COLO668 (cell line): ENCODE measurements around the gene RTN4IP1.
A peak's percentile ranks its signal among the peaks of the same experiment; 100 is the strongest.
"Not testable (repeated sequence)": the region's sequence is repeated elsewhere in the genome, so short reads cannot be mapped to it uniquely, and the experiment has no call there.

ENCODE experiments used
- DNase-seq: peaks from one replicate; lab custom pipeline; 2025; ENCODE audit not compliant: unreplicated experiment; lab: John Stamatoyannopoulos, UW

The RTN4IP1 gene

GRCh38 chr6:106628658-106629102 lies 618 bp downstream of the RTN4IP1 start:
- no peak for DNase-seq

DNA sequence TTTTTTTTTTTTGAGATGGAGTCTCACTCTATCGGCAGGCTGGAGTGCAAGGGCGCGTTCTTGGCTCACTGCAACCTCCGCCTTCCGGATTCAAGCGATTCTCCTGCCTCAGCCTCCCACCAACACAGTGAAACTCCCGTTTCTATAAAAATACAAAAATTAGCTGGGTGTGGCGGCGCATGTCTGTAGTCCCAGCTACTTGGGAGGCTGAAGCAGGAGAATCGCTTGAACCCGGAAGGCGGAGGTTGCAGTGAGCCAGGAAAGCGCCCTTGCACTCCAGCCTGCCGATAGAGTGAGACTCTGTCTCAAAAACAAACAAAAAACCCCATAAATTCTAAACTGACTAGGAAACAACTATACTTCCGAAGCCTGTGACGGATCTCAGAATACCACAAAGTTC lies 1.5 kb downstream of the RTN4IP1 start:
- not testable (repeated sequence) for DNase-seq

DNA sequence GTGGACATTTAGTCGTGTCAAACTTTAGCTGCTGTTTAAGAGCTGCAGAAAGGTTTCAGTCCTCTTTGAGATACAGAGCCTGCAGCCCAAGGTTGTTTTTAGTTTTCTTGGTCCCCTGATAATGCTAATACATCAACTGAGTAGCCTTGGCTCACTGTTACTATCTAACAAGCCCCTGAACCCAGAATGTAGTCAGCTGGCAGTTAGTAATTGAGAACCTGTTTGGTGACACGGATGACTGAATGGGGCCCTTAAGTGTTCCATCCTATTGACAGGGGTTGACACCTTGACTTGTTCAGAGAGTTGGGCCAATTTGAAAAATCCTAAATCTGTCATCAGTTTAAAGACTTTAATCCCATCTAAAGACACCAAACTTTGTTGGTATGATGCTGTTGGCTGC lies 2.8 kb downstream of the RTN4IP1 start:
- peak; percentile 26 for DNase-seq

GRCh38 chr6:106623039-106623438 lies 6.3 kb downstream of the RTN4IP1 start:
- no peak for DNase-seq

GRCh38 chr6:106622412-106622811 lies 6.9 kb downstream of the RTN4IP1 start:
- DNase-seq: no peak

DNA sequence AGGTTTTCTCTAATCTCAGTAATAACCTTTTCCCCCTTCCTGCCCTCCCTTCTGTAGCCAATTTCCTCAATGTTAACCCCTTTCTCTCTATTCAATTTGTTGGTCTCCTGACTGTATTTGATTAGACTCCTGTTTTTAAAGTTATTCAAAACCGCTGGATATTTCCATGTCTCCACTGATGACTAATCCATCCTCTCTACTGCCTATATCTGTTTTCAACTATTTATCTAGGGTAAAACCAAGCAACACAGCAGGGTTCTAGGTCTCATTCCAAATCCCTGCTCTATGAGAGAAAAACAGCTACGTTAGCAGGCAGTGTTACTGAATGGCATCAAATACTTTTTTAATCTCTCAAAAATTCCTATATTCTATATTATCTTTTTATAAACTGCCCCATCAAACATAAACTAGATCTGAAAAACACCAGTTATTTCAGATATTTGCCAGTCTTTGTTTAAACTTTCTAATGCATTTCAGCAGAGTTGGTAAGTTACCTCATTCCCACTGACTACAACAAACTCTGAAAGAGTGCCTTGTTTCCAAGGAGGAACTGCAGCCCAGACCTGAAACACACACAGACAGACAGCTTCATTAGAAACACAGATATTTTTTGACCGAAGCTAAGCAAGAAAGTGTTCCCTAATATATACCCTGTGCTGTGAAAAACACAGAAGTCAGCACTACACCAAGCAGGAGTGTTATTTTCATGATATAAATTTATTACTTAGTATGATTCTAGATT lies 8.2 kb downstream of the RTN4IP1 start:
- DNase-seq: no peak

- no peak for DNase-seq
Observed at GRCh38 chr6:106619223-106619622, 10.1 kb downstream of the RTN4IP1 start.

DNA sequence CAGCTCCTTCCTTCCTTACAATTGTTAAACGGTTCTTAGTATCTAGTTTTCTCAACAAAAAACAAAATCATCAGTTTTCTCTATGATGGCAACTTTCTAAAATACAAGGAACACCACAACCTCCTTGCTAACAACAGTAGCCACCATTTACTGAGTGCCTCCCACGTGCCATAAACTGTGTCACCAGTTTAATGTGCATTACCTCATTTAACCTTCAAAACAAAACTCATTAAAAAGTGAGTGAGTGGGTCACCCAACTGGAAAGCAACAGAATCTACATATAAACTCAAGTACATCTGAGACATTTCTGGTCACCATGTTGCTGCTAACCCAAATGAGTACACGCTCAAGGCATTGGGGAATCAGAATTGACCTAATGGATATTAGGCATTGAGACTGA lies 11.0 kb downstream of the RTN4IP1 start:
- no peak for DNase-seq

- DNase-seq: no peak
Observed at GRCh38 chr6:106617857-106618256, 11.4 kb downstream of the RTN4IP1 start.

DNA sequence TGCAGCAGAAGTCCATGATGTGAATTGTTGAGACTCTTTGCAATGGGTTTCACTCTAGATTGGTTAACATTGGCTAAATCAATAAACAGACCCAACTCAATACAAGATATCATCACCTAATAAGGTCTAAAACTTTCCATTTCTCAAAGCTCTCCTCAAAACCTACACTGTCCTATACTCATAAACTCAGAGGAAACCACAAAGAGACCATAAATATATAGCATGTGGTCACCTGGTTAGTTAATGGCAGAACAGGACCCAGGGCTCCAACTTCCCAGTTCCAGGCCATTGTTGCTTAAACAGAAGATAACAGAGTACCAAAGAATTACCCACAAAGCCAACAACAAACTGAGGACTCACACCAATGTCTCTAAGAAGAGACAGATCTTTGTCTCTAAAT lies 12.0 kb downstream of the RTN4IP1 start:
- no peak for DNase-seq

DNA sequence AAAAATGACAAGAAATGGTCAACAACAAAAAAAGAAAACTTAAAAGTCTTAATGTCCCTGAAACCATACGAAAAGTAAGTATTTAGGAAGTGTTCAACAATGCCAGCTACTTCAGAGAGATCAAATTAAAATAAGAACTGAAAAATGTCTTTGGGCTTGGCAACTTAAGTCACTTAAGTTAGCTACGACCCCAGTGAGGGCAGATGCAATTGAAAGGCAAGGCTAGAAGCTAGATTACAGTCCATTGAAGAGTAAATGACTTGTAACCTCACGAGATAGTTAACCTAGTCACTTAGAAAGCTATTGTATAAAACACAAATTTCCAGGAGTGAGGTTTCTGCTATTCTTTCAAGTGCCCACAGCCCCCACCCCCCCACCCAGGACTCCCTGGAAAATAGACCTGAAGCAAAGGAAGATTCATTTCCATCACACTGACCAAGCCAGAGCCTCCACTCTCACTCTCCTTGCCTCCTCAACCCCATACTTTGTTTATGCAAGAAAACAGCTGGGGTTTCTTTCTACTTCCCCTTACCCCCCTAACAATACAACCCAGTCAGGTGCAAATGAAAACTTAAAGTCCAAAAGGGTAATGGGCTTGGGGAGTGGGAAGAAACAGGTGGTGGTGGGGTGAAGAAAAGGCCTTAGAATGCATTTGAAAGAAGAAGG lies 14.6 kb downstream of the RTN4IP1 start:
- no peak for DNase-seq

DNA sequence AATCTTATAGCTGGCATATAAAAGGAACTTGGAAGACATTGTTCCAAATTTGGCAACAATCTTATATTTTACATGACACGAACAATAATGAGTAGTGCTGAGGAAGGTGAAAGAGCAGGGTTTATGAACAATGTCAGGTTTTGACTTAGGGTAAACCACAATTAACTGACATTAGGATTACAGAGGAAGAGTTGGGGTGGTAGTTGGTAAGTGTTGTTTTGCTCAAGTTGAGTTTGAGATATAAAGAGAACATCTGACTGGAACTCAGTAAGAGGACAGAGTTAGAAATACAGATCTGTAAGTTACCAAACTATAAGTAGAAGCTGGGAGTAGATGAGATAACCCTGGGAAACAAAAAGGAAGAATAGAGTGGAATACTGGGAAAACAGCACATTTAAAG lies 15.1 kb downstream of the RTN4IP1 start:
- no peak for DNase-seq

- DNase-seq: no peak
Observed at GRCh38 chr6:106613590-106613989, 15.7 kb downstream of the RTN4IP1 start.

DNA sequence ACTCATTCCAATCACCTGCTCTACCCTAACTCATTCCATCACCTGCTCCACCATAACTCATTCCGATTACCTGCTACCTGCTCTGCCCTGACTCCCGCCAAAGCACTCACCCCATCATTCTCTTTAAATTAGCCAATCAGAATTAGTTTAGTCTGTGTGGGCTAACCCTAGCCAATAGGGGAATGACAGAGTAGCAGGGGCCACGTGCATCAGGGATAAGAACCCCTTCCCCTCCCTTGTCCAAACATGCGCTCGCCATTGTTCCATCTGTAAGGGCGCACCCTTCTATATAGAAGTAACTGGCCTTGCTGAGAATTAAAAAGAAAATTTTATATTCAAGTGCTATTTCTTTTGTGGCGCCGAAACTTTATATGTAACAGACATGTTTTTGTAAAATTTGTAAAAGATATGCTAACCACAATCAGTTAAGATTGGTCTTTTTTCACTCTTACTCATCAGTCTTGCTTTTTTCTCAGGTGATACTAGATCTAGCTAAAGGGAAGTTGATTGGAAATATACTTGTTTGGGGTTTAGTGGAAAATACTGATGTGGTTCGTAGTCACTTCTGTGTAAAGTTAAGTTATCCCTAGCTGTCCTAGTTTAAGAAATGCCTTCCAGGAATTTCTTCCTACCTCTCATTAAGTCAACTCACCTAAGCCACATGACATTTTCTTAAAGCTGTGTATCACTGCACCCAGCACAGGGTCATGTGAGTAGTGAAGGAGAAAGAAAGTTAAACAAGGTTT lies 16.5 kb downstream of the RTN4IP1 start:
- no peak for DNase-seq

GRCh38 chr6:106611030-106611429 lies 18.3 kb downstream of the RTN4IP1 start:
- DNase-seq: no peak

DNA sequence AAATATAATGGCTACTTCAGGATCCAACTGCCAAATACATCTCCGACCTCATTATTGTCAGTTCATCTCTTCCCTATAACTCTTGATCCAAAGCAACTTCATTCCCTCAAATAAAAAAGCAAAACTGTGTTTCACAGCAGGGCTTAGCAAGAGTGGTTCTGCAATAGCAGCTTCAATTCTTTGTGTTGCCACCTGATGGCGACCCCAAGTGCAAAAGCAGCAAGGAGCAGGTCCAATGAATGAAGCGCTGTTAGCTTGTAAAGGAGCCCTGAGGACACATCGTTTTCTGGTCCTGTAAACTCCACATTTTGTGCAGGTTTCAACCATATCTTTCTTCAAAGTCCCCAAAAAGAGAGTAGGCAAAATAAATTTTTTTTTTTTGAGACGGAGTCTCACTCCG lies 19.6 kb downstream of the RTN4IP1 start:
- DNase-seq: peak; percentile 31

DNA sequence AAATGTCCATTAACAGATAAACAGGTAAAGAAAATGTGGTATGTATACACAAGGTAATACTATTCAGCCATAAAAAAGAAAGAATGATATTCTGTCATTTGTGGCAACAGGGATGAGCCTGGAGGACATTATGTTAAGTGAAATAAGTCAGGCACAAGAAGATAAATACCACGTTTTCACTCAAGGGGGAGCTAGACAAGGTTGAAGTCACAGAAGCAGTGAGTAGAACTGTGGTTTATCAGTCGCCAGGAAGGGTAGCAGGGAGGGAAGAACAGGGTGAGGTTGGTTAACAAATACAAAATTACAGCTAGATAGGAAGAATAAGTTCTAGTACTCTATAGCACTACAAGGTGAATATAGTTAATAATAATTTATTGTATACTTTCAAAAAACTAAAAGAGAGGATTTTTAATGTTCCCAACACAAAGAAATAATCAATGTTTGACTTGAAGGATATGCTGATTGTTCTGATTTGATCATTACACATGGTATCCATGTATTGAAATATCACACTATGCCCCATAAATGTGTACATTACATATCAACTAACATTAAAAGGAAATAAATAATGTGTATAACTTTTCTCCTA lies 21.1 kb downstream of the RTN4IP1 start:
- peak; percentile 17 for DNase-seq

- DNase-seq: no peak
Observed at GRCh38 chr6:106600329-106600728, 29.0 kb downstream of the RTN4IP1 start.

DNA sequence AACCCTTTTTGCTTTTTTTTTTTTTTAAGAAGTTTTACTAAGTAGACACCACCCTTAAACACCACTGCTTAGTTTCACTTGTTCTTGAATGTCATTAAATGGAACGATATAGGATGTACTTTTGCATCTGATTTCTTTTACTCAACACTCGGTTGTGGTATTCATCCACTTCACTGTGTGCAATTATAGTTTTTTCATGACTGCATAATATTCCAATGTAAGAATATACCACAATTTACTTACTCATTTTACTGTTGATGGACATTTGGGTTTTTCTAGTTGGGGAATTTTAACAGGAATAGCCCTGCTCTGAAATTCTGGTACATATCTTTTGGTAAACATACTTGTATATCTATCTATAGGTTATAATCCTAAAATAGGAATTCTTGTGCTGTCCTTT lies 29.9 kb downstream of the RTN4IP1 start:
- no peak for DNase-seq

DNA sequence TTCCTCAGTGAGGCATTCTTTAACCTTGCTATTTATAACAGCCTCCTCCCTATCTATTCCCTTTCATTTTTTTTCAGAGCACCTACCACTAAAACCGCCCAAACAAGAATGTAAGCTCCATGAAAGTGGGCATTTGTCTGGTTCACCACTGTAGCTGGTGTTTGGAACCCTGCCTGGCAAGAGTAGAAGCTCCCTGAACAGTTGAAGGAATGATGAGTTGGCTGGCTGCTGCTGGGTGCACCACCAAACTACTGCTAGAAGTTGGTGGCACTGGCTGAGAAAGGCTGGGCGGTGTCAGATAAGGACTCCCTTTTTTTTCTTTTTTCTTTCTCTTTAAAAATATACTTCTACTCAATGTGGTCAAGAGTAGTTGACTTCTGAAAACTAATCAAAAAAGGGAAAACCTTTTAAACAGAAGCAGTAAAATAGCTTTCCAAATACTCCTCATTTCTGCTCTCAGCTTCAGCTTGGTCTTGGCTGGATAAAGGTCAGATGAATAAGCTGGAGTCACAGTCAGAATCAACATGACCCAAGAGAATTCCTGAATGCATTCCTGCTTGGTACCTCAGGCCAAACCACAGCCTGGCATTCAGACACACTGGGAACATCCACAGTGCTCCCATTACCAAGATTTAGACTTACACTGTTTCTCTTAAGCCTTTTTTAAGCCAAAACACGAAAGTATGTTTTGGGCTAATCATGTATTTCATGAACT lies 38.0 kb downstream of the RTN4IP1 start:
- no peak for DNase-seq

GRCh38 chr6:106588937-106589336 lies 40.4 kb downstream of the RTN4IP1 start:
- not testable (repeated sequence) for DNase-seq
